A549 (cell line): ENCODE results near the gene VIPR1.

Experiments
- CBX2 ChIP-seq: fragments of 200-600 bp; sonication (generic); IDR thresholded peaks from 2 replicates; pipeline ENCODE4 v1.6.1; 2016; ENCODE audit warnings: low read depth, mild to moderate bottlenecking, borderline replicate concordance
- CHD4 ChIP-seq: fragments of 200-600 bp; sonication (generic); IDR thresholded peaks from 2 replicates; pipeline ENCODE4 v1.6.1; 2016; ENCODE audit warnings: antibody characterized with exemption, mild to moderate bottlenecking, borderline replicate concordance
- MYC ChIP-seq: IDR thresholded peaks from 2 replicates; pipeline ENCODE4 v1.6.1; 2012; ENCODE audit warnings: mild to moderate bottlenecking, inconsistent platforms, low read length, improper control_type of control experiment, borderline replicate concordance
- POLR2A ChIP-seq: IDR thresholded peaks from 2 replicates; pipeline ENCODE4 v1.6.1; 2012; ENCODE audit warnings: mild to moderate bottlenecking, low read length
- TF ChIP-seq, protein P1 (sequence below): fragments of >200 bp; sonication (Bioruptor Twin); formaldehyde crosslinking; IDR thresholded peaks from 3 replicates; pipeline ENCODE4 v1.5.1; 2016
- TF ChIP-seq, protein P2 (sequence below): IDR thresholded peaks from 2 replicates; pipeline ENCODE4 v1.6.1; 2012
- TF ChIP-seq, protein P3 (sequence below): fragments of 450-650 bp; IDR thresholded peaks from 2 replicates; pipeline ENCODE4 v1.6.1; 2014; ENCODE audit warnings: antibody characterized with exemption

DNA sequence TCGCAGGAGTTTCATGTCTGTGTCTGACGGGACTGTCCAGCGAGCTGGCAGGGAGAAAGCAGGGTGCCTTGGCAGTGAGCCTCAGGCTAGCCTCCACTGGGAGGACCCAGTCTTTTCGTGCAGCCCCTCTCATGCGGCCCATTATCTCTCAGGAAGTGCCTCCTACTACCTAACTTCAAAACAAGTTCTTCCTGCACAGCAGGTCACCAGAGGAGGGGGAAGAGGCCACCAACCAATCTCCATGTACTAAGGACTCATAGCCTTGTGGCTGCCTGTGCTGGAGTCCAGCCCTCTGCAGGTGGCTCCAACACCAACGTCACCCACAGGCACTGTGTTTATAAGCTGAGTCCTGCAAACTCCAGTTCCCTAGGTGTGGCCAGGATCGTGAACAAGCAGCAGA lies 4.8 kb downstream of the VIPR1 start:
- TF ChIP-seq, protein P1, sequence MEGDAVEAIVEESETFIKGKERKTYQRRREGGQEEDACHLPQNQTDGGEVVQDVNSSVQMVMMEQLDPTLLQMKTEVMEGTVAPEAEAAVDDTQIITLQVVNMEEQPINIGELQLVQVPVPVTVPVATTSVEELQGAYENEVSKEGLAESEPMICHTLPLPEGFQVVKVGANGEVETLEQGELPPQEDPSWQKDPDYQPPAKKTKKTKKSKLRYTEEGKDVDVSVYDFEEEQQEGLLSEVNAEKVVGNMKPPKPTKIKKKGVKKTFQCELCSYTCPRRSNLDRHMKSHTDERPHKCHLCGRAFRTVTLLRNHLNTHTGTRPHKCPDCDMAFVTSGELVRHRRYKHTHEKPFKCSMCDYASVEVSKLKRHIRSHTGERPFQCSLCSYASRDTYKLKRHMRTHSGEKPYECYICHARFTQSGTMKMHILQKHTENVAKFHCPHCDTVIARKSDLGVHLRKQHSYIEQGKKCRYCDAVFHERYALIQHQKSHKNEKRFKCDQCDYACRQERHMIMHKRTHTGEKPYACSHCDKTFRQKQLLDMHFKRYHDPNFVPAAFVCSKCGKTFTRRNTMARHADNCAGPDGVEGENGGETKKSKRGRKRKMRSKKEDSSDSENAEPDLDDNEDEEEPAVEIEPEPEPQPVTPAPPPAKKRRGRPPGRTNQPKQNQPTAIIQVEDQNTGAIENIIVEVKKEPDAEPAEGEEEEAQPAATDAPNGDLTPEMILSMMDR = no peak
- TF ChIP-seq, protein P2, sequence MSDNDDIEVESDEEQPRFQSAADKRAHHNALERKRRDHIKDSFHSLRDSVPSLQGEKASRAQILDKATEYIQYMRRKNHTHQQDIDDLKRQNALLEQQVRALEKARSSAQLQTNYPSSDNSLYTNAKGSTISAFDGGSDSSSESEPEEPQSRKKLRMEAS = no peak
- TF ChIP-seq CHD4 (no peak), MYC (no peak), POLR2A (no peak), CBX2 (no peak)
- TF ChIP-seq, protein P3, sequence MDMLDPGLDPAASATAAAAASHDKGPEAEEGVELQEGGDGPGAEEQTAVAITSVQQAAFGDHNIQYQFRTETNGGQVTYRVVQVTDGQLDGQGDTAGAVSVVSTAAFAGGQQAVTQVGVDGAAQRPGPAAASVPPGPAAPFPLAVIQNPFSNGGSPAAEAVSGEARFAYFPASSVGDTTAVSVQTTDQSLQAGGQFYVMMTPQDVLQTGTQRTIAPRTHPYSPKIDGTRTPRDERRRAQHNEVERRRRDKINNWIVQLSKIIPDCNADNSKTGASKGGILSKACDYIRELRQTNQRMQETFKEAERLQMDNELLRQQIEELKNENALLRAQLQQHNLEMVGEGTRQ = no peak
